GM12874 (cell line): Measurements from ENCODE around the gene PFKM.

Source experiments
- TF ChIP-seq, protein P1 (sequence below): IDR thresholded peaks from 2 replicates; pipeline ENCODE4 v1.5.1; 2011; ENCODE audit warnings: low read depth, mild to moderate bottlenecking, control low read depth, low read length, moderate library complexity; ENCODE audit not compliant: insufficient read depth

Gene PFKM

DNA sequence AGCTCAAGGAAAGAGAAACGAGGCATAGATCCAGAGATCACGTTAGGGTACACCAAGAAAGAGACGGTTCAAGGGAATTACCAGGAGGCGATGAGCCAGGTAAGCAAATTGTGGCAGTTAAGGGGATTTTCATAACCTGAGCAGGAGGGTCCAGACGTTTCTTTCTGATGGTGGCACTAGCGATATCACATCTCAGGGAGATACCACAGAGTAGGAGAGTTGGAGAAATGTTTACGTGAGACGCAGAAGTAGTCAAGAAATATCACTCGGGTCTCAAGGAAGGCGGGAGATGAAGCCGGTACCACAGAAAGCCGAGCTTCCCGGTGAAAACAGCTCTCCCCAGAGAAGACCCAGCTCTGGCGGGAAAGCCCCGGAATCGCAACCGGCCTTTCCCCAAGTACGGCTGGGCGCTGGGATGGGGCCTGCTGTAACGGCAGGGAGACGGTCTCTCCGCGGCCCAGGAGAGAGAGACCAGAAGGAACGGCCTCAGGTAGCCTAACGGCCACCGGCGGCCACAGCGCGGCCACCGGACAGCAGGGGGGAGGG lies 13.8 kb upstream of the PFKM start:
- TF ChIP-seq, protein P1, sequence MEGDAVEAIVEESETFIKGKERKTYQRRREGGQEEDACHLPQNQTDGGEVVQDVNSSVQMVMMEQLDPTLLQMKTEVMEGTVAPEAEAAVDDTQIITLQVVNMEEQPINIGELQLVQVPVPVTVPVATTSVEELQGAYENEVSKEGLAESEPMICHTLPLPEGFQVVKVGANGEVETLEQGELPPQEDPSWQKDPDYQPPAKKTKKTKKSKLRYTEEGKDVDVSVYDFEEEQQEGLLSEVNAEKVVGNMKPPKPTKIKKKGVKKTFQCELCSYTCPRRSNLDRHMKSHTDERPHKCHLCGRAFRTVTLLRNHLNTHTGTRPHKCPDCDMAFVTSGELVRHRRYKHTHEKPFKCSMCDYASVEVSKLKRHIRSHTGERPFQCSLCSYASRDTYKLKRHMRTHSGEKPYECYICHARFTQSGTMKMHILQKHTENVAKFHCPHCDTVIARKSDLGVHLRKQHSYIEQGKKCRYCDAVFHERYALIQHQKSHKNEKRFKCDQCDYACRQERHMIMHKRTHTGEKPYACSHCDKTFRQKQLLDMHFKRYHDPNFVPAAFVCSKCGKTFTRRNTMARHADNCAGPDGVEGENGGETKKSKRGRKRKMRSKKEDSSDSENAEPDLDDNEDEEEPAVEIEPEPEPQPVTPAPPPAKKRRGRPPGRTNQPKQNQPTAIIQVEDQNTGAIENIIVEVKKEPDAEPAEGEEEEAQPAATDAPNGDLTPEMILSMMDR: no peak

DNA sequence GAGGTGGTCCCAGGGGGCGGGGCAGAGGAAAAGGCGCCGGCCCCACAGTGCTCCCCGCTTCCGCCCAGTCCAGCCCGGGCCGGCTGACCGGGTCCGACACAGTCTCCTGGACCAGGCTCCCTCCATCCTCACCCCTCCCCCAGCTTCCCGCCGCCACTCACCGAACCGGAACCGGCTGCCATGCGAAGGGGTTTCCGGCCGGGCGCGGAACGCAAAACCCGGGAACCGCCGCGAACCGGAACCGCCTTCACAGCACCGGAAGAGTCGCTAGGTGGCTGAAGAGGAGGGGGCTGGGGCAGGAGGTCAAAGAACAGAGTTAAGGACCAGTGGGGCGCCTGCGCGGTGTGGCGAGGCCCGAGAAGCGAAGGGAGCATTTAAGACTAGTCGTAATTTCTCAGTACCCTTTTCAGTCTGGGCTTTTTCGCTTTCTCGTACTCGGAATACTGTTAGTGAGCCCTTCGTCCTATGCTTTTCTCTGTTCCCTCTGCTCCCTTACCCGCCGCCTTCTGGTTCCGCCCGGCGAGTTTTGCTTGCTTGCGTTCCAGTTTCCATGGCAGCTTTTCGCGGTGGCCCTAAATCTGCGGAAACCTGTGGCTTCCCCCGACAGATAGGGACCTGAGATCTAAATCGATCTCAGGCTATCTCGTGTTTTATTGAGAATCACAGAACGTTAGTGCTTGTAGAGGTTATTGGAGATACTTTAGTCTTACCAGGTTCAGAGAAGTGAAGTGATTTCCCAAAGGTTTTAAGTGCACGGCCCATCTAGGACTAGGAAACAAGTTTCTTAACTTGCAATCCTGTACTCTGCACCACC lies 13.1 kb upstream of the PFKM start, which contains the start of gene SENP1:
SENP1 (minus strand) TSS at position 213 of the 814 bp plus-strand sequence. CDS start 4,607 bp downstream, outside the sequence.
- TF ChIP-seq, protein P1: no peak

DNA sequence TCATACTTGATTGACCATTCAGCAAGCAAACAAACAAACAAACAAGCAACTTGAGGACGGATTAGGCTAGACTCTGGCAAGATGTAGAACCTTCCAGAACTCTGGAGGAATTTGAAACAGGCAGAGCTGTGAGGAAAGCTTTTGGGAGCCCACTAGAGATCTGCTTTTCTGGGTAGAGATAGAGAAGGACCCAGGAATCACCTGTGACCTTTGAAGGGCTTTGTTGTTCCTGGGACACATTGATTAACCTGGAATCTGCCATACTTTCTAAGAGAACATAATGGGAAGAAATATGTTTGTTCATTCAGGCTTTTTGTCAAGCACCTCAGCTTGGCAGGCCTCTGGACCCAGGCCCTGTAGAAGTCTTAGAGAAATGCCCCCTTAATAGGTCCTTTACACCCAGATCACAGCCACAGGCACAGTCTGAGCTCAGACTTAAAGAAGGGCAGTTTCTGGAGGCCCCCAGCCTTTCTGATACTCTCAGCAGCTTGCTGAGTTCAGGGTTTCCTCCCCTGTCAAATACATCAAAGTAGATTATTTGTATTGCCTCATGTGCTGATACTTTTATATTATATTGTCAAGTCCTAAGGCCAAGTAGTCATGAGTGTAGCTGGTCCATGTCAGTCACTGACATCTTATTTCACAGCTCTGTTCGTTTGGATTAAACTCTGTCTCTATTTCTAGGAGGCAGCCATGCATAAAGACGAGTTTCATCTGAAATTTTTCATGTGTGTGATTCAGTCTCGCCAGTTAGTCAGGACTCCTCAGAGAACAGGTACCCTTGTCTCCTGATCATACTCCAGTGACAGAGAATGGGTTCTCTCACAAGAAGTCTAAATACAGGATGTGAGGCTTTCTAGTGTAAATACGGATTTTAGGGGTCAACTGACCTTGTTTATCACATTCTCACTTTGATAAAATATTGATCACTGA lies 12.2 kb upstream of the PFKM start:
- TF ChIP-seq, protein P1: no peak

DNA sequence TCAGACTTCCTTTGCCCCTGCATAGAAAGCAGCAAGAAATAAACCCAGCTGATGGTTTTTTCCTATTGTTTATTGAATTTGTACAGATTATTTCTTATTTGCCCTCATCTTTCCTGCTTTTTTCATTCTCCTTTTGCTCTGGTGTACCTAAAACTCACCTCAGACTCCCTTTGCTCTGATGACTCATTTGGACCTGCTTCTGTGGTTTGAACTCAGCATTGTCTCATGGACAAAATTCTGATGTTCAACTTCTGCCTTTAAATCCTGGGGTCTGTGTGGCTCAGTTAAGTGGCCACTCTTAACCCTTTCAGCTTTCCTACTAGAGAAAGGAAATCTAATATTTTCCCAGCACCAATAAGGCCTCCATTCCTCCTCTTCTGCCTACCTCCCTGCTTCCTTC lies 9.7 kb upstream of the PFKM start:
- TF ChIP-seq, protein P1: no peak

DNA sequence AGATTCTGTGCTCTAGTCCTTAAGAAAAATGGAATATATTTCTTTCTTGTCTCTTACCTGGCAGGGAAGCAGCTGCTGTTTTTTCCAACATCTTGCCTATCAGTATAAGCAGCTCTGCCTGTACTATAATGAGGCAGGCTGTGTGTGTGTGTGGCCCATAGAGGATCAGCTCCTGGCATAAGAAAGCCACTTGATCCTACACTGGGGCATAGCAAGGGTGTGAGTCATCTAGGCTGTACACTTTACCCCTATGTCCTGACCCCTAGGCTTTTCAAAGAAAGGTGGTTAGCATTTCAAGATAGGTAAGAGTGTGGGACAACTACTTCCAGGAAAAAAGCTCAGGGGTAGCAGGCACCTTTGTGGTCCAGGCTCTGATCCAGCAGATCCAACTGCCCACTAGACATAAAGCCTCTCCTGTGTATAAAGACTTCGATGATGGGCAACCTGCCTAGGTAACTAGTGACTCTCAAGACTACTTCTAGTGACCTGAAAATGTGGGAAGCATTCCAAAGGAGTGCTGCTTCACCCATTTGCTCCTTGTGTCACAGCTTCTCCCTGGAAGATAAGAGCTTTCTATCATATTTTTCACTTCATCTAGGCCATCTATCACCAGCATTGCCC lies 8.4 kb upstream of the PFKM start:
- TF ChIP-seq, protein P1: no peak

DNA sequence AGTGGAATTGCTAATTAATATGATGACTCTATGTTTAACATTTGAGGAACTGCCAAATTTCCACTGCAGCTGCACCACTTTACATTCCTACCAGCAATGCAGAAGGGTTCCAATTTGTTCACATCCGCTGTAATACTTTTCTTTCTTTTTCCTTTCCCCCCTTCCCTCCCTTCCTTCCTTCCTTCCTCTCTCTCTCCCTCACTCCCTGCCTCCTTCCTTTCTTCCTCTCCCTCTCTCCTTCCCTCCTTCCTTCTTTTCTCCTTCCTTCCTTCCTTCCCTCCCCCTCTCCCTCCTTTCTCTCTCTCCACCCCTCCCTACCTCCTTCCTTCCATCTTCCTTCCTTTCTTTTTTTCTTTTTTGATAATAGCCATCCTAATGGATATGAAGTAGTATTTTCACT lies 3.2 kb upstream of the PFKM start:
- TF ChIP-seq, protein P1: no peak
